ENCODE data around the gene PPM1N. TPM values are rescaled to one million over a fixed set of nuclear protein-coding genes. Genes with fewer than 3 reads are reported as not detected.

Gene PPM1N
- total and polyA plus RNA-seq, 2 experiments from 2014 or later = 0.40 to 0.59 TPM

GRCh38 chr19:45489216-45489855 lies 8.9 kb upstream of the PPM1N start:
- Histone ChIP-seq H3K4me1 (ENCODE audit: insufficient read depth) (peaks cover 6% of the 10 kb centered on the region), H3K4me2 (no peak overlapping the region), H2AFZ (no peak overlapping the region), H3K79me2 (no peaks in the 10 kb centered on the region), H3K4me3 (no peak overlapping the region), H3K36me3 (replicated peaks; ENCODE audit: insufficient read depth, low read depth) (no peaks in the 10 kb centered on the region), H3K27ac (no peak overlapping the region), H3K9me3 (ENCODE audit: low read depth) (no peaks in the 10 kb centered on the region), H3K27me3 (no peaks in the 10 kb centered on the region), H3K9me2 (replicated peaks; ENCODE audit: insufficient read depth) (no peaks in the 10 kb centered on the region), H4K20me1 (ENCODE audit: insufficient read depth, poor library complexity, severe bottlenecking) (no peaks in the 10 kb centered on the region)
- TF ChIP-seq, protein P1, sequence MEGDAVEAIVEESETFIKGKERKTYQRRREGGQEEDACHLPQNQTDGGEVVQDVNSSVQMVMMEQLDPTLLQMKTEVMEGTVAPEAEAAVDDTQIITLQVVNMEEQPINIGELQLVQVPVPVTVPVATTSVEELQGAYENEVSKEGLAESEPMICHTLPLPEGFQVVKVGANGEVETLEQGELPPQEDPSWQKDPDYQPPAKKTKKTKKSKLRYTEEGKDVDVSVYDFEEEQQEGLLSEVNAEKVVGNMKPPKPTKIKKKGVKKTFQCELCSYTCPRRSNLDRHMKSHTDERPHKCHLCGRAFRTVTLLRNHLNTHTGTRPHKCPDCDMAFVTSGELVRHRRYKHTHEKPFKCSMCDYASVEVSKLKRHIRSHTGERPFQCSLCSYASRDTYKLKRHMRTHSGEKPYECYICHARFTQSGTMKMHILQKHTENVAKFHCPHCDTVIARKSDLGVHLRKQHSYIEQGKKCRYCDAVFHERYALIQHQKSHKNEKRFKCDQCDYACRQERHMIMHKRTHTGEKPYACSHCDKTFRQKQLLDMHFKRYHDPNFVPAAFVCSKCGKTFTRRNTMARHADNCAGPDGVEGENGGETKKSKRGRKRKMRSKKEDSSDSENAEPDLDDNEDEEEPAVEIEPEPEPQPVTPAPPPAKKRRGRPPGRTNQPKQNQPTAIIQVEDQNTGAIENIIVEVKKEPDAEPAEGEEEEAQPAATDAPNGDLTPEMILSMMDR (IDR thresholded peaks at IDR 0.05; ENCODE audit: poor library complexity) = no peak
- TF ChIP-seq EZH2phosphoT487 (IDR thresholded peaks at IDR 0.05; ENCODE audit: low read depth, severe bottlenecking, unreplicated experiment) (no peak), EZH2 (IDR thresholded peaks at IDR 0.05; ENCODE audit: borderline replicate concordance) (no peak)
- no peak for DNase-seq (ENCODE audit: low spot score)
- WGBS (ENCODE audit: low lambda C conversion rate, missing lambda C conversion rate) = 95% methylated on average over 18 of the region's 20 CpGs

- Histone ChIP-seq H3K4me1 (ENCODE audit: insufficient read depth) (peaks cover 6% of the 10 kb centered on the region), H3K27me3 (no peaks in the 10 kb centered on the region), H2AFZ (no peak overlapping the region), H3K4me3 (no peak overlapping the region), H4K20me1 (ENCODE audit: insufficient read depth, poor library complexity, severe bottlenecking) (no peaks in the 10 kb centered on the region), H3K36me3 (replicated peaks; ENCODE audit: insufficient read depth, low read depth) (no peaks in the 10 kb centered on the region), H3K27ac (no peak overlapping the region), H3K9me3 (ENCODE audit: low read depth) (no peaks in the 10 kb centered on the region), H3K9me2 (replicated peaks; ENCODE audit: insufficient read depth) (no peaks in the 10 kb centered on the region), H3K4me2 (peak overlapping the region; percentile 89), H3K79me2 (no peaks in the 10 kb centered on the region)
- 83% methylated on average over 5 of the region's 5 CpGs for WGBS (ENCODE audit: low lambda C conversion rate, missing lambda C conversion rate)
- DNase-seq (ENCODE audit: low spot score) = no peak
- TF ChIP-seq EZH2 (IDR thresholded peaks at IDR 0.05; ENCODE audit: borderline replicate concordance) = no peak
- TF ChIP-seq EZH2phosphoT487 (IDR thresholded peaks at IDR 0.05; ENCODE audit: low read depth, severe bottlenecking, unreplicated experiment) = no peak
- TF ChIP-seq, protein P1 (IDR thresholded peaks at IDR 0.05; ENCODE audit: poor library complexity) = no peak
These were observed 6.1 kb upstream of the PPM1N start for GRCh38 chr19:45492137-45492626.

GRCh38 chr19:45492627-45493470 lies 5.4 kb upstream of the PPM1N start:
- DNase-seq (ENCODE audit: low spot score) = peak; percentile 58
- peak overlapping the region; percentile 55 for H2AFZ ChIP-seq
- 10% methylated on average over 22 of the region's 32 CpGs for WGBS (ENCODE audit: low lambda C conversion rate, missing lambda C conversion rate)
- peak overlapping the region; percentile 32 for H3K27ac ChIP-seq
- TF ChIP-seq, protein P1 (IDR thresholded peaks at IDR 0.05; ENCODE audit: poor library complexity) = no peak
- no peak for TF ChIP-seq EZH2phosphoT487 (IDR thresholded peaks at IDR 0.05; ENCODE audit: low read depth, severe bottlenecking, unreplicated experiment)
- no peak for TF ChIP-seq EZH2 (IDR thresholded peaks at IDR 0.05; ENCODE audit: borderline replicate concordance)
- no peaks in the 10 kb centered on the region for H3K9me3 ChIP-seq (ENCODE audit: low read depth)
- H3K9me2 ChIP-seq (replicated peaks; ENCODE audit: insufficient read depth) = no peaks in the 10 kb centered on the region
- peaks cover 2% of the 10 kb centered on the region for H3K27me3 ChIP-seq
- peak overlapping the region; percentile 89 for H3K4me2 ChIP-seq
- peak overlapping the region; percentile 35 for H3K4me3 ChIP-seq
- H3K79me2 ChIP-seq = no peaks in the 10 kb centered on the region
- no peaks in the 10 kb centered on the region for H3K36me3 ChIP-seq (replicated peaks; ENCODE audit: insufficient read depth, low read depth)
- no peaks in the 10 kb centered on the region for H4K20me1 ChIP-seq (ENCODE audit: insufficient read depth, poor library complexity, severe bottlenecking)
- H3K4me1 ChIP-seq (ENCODE audit: insufficient read depth) = peaks cover 6% of the 10 kb centered on the region

Data from hepatocyte (in vitro differentiated cells).